ENCODE measurements around the gene HRH3. TPM values are rescaled to one million over a fixed set of nuclear protein-coding genes. Genes with fewer than 3 reads are reported as not detected.

The HRH3 gene
- total RNA-seq, 1 experiment from 2014 or later = not detected

DNA sequence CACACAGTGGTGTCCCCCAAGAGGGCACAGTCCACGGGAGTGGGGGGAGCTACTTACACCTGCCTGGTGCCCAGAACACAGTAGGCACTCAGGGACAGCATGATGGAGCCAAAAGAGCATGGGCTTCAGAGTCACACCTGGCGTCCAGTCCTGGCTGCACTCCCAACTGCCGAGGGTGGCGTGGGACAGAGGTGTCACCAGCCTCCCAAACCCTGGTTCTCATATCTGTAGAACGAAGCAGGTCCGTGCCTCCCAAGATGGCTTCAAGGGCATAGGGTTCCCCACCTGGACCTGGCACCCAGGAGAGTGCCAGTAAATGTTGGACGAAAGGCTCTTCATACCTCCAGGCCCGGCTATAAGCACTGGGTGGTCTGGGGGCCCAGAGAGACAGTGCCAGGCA, 8.9 kb downstream of the HRH3 start:
- H3K4me1 ChIP-seq (replicated peaks) = no peaks in the 10 kb centered on the region

DNA sequence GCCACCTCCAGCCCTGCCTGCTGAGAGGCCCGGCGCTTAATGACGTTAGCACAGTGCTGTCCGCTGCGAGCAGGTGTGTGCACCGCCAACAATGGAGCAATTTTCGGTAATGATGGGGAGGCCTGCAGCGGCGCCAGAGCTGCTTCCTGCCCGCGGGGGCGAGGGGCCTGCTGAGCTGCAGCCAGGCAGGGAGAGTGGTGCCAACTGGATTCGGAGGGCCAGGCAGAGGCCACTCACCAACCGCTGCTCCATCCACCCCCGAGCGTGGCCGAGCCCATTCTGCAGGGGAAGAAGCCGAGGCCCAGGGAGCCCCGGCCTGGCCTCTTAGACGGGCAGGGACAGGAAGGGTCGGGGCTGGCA, 9.6 kb downstream of the HRH3 start:
- H3K4me3 ChIP-seq = no peak overlapping the region
- peaks cover 47% of the 10 kb centered on the region for H3K27me3 ChIP-seq (replicated peaks)
- no peak overlapping the region for H3K27ac ChIP-seq
- H3K4me1 ChIP-seq (replicated peaks) = no peaks in the 10 kb centered on the region
- no peaks in the 10 kb centered on the region; the same call in 1 of the 2 replicates for H3K36me3 ChIP-seq
- H3K9me3 ChIP-seq (replicated peaks) = no peaks in the 10 kb centered on the region
- no peak for DNase-seq (ENCODE audit: low read depth in 1 of 2, low spot score in 2 of 2)

More for the DNA sequence above, 8.9 kb downstream of the HRH3 start:
- DNase-seq (ENCODE audit: low read depth in 1 of 2, low spot score in 2 of 2) = no peak
- Histone ChIP-seq H3K27ac (no peak overlapping the region), H3K27me3 (replicated peaks) (peaks cover 53% of the 10 kb centered on the region), H3K4me3 (no peak overlapping the region), H3K36me3 (no peaks in the 10 kb centered on the region; the same call in 1 of the 2 replicates), H3K9me3 (replicated peaks) (no peaks in the 10 kb centered on the region)

DNA sequence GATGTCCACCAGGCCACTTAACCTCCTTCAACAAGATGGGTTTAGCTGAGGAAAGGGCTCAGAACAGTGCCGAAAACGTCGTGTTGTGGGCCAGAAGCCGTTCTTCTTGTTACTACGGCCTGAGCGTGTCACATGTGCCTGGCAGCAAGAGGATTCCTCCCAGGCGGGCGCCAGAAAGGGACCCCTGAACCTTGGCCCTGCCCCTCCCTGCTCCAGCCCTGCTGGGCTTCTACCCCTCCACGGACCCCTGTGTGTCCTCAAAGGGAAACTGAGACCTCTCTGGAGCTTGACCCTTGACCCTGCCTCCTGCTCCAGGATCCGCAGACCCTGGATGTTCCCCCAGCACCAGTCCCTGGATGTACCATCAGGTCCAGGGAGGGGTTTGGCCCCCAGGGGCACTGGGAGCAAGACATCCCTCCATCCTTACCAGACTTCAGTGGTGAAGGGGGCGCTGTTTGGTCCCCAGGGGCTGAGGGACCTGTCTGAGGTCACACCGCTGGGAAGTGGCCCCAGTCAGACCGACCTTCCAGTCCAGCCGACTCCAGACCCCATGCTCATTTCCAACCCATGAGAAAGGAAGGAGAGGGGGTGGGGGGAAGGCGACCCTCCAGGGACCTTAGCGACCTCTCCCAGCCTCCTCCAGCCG, 10.1 kb downstream of the HRH3 start:
- no peak for DNase-seq (ENCODE audit: low read depth in 1 of 2, low spot score in 2 of 2)
- Histone ChIP-seq H3K4me1 (replicated peaks) (no peaks in the 10 kb centered on the region), H3K4me3 (no peak overlapping the region), H3K36me3 (no peaks in the 10 kb centered on the region; the same call in 1 of the 2 replicates), H3K27me3 (replicated peaks) (peaks cover 42% of the 10 kb centered on the region), H3K9me3 (replicated peaks) (no peaks in the 10 kb centered on the region), H3K27ac (no peak overlapping the region)

DNA sequence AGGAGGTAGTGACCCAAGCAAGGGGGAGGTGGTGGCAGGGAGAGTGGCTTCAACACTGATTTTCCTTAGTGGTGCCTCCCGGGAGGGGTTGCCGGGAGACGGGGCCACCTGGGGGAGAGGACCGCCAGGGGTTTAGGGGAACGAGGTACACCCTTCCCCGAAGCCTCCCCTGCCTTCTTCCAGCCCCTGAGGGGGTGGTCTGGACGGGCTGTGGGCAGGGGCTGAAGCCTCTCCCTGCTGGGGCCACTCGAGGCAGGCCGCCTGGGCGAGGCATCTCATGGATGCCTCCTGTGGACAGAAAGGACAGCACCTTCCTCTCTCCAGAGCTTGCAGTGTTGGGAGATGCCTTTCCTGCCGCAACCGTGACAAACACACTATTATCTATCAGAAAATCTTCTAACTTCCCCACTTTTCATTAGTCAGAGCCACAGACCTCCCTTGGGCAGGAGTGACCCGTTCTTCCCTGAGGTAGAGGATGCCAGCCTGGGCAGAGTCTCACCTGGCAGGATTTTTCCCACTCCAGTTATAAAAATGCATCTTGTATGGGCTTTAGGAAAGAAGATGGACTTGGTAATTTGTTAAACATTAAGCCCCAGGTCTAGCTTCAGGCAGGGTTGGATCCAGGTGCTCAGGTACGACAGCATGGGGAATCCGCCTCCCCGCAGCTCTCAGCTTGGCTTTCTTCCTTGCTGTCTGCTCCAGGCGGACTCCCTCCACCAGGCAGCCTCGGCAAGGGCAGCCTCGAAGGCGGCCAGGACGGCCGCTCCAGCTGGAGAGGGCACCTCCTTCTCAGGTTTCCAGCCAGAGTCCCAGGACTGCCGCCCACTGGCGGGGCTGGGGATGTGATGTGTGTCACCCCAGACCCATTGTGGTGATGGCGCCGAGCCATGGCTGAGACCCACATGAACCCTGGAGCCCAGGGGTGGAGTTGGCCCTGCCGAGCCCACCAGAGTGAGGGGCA, 11.0 kb downstream of the HRH3 start:
- Histone ChIP-seq H3K27ac (no peak overlapping the region), H3K9me3 (replicated peaks) (no peaks in the 10 kb centered on the region), H3K36me3 (no peaks in the 10 kb centered on the region; the same call in 1 of the 2 replicates), H3K27me3 (replicated peaks) (peaks cover 37% of the 10 kb centered on the region), H3K4me3 (no peak overlapping the region), H3K4me1 (replicated peaks) (no peaks in the 10 kb centered on the region)
- no peak for DNase-seq (ENCODE audit: low read depth in 1 of 2, low spot score in 2 of 2)

DNA sequence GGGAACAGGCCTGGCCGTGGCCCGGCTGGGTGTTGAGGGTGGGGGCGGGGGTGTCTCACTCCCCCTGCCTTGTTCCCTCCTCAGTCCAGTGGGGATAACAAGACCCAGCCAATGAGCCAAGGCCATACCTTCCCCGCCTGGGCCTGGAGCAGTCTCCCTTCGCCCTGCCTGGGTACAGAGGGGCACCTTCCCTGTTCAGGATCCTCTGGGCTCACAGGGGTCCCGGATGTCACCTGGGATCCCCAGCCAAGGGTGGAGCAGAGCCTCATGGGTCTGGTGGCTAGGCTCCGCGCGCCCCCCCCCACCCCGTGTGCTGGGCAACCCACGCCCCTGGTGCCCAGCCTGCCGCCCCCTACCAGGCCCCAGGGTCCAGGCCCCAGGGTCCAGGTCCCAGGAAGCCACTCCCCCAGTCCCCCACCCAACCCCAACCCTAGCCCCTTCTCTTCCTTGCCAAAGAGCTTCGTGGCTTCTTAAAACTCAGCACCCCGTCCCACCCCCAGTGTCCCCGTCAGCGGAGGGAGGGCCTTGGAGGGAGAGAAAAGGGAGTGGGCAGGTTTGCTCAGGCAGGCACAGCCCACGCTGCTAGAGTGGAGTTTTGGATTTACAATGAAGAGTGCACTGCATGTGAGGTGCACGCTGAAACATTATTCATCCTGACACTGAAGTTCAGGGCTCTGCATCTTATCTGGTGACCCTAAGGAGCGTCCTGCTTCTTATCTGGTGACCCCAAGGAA, 11.8 kb downstream of the HRH3 start:
- Histone ChIP-seq H3K4me3 (no peak overlapping the region), H3K9me3 (replicated peaks) (no peaks in the 10 kb centered on the region), H3K4me1 (replicated peaks) (no peaks in the 10 kb centered on the region), H3K27ac (no peak overlapping the region), H3K36me3 (peaks cover 3% of the 10 kb centered on the region), H3K27me3 (replicated peaks) (peaks cover 33% of the 10 kb centered on the region)
- no peak for DNase-seq (ENCODE audit: low read depth in 1 of 2, low spot score in 2 of 2)

DNA sequence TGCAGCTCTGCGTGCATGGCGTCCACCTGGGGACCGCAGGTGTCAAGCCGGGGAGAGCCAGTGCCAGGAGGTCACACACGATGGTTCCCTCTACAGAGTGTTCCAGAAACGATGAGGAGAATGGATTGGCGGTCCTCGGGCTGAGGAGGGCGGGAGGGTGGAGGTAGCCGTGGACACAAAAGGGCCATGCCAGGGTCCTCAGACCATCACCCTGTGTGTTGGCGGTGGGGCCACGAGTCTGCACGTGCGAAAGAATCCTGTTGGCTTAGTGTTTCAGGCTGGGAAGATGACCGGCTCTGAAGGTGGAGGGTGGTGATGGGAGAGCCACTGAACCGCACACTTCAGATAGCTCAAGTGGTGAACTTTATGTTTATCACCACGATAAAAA, 13.7 kb downstream of the HRH3 start:
- H3K27ac ChIP-seq = no peak overlapping the region
- no peak for DNase-seq (ENCODE audit: low read depth in 1 of 2, low spot score in 2 of 2)
- peaks cover 23% of the 10 kb centered on the region for H3K27me3 ChIP-seq (replicated peaks)
- H3K4me3 ChIP-seq = no peak overlapping the region
- peaks cover 19% of the 10 kb centered on the region for H3K36me3 ChIP-seq
- no peaks in the 10 kb centered on the region for H3K4me1 ChIP-seq (replicated peaks)
- no peaks in the 10 kb centered on the region for H3K9me3 ChIP-seq (replicated peaks)

DNA sequence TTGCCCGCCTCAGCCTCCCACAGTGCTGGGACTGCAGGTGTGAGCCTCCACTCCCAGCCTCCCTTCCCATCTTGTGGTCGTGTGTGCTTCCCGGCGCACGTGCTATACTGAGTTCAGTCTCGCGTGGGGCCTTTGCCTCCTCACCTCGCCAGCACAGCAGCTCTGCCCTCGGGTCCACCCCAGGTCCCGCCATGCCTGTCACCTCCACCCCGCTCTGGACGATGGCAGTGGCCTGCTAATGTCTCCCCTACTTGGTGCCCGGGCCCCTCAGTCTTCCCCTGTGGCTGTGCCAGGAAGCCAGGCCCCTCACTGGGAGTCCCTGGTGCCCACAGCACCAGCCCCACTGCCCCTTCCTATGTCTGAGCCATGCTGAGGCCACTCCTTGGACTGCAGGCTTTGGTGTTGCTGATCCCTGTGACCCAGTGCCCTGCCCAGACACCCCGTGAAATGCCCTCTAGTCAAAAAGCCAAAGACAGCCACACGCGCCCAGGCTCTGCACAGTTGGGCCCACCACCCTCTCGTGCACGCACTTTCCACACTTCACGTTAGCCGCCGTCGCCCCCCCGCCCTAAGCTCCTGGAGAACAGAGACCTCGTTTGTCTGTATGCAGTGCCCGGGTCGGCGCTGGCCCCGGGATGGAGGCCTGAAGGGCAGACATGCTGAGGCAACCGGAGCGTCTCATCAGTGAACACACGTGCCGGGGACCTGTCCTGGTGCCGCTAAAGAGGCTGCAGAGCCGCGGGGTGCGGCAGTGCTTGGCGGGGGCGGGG, 14.3 kb downstream of the HRH3 start:
- no peak overlapping the region for H3K27ac ChIP-seq
- H3K9me3 ChIP-seq (replicated peaks) = no peaks in the 10 kb centered on the region
- peaks cover 18% of the 10 kb centered on the region for H3K27me3 ChIP-seq (replicated peaks)
- H3K36me3 ChIP-seq = peaks cover 25% of the 10 kb centered on the region
- H3K4me1 ChIP-seq (replicated peaks) = no peaks in the 10 kb centered on the region
- no peak overlapping the region for H3K4me3 ChIP-seq
- no peak for DNase-seq (ENCODE audit: low read depth in 1 of 2, low spot score in 2 of 2)

DNA sequence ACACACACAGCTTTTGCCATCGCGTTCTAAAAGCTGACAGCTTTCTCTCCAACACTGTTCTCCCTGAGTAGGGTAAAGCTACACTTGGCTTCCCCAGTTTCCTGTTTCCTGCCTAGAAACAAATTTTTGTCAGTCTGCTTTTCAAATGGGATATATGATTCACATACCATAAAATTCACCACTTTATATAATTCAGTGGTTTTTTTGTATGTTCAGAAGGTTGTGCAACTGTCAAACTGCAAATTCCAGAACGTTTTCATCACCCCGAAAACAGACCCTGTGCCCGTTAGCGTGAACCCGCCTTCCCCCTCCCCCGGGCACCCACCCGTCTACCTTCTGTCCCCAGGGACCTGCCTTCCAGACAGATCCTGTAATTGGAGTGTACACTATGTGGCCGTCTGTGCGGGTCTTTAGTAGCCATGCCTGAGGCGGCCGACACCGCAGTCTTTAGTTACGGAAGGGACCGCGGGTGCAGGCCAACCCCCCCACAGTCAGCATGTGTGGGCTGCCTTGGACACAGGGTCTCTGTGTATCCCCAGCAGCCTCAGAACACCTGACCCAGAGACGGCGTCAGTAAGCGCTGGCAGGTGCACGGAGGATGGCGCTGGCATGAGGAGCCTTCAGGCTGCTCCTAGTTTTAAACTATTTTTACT, 16.6 kb downstream of the HRH3 start:
- no peak for DNase-seq (ENCODE audit: low read depth in 1 of 2, low spot score in 2 of 2)
- Histone ChIP-seq H3K4me1 (replicated peaks) (no peaks in the 10 kb centered on the region), H3K4me3 (no peak overlapping the region), H3K36me3 (peaks cover 45% of the 10 kb centered on the region), H3K27ac (no peak overlapping the region), H3K9me3 (replicated peaks) (no peaks in the 10 kb centered on the region), H3K27me3 (replicated peaks) (no peaks in the 10 kb centered on the region)

DNA sequence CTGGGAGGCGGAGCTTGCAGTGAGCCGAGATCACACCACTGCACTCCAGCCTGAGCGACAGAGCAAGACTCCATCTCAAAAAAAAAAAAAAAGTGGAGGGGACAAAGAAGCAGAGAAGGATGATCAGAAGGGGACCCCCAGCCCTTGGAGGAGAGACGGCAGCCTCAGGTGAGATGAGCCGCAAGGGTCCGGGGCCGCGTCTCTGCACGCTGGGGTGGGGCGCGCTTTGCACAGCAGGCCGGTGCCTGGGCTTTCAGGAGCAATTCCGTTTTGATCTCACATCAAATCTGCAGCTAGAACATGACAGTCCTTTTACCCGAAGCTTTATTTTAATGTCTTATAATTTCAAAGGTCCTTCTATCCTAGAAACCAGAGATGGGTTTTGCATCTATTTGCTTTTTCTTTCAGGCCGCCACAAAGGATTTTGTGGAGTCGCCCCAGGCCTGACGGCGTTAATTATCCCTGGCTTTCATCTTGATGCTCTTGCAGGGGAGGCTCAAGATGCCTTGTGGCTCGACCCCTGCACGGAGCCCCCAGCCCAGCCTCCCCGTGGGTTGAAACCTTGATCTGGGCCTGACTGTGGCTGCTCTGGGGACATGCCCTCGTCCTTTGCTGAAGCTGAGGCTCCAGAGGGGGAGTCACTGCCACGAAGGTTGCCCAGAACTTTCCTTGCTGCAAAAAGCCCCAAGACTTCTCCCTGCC, 17.3 kb downstream of the HRH3 start:
- H3K36me3 ChIP-seq = peaks cover 52% of the 10 kb centered on the region
- no peaks in the 10 kb centered on the region for H3K9me3 ChIP-seq (replicated peaks)
- no peaks in the 10 kb centered on the region for H3K4me1 ChIP-seq (replicated peaks)
- no peak overlapping the region for H3K4me3 ChIP-seq
- no peak overlapping the region for H3K27ac ChIP-seq
- no peak for DNase-seq (ENCODE audit: low read depth in 1 of 2, low spot score in 2 of 2)
- no peaks in the 10 kb centered on the region for H3K27me3 ChIP-seq (replicated peaks)

DNA sequence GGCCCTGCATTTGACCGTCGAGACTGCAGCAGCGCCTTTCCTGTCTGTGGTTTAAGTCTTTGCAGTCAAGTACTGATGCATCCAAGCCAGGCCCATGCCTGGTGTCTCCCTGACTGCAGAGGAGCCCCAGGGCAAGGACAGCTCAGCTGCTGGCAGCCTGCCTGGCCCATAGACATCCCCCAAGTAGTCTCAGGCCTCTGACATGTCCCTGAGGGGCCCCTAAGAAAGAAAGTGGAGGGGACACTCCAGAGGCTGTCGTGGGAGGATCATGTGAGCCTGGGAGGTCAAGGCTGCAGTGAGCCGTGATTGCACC, 18.0 kb downstream of the HRH3 start:
- H3K27me3 ChIP-seq (replicated peaks) = no peaks in the 10 kb centered on the region
- H3K4me1 ChIP-seq (replicated peaks) = no peaks in the 10 kb centered on the region
- no peak overlapping the region for H3K4me3 ChIP-seq
- H3K36me3 ChIP-seq = peaks cover 55% of the 10 kb centered on the region
- no peak overlapping the region for H3K27ac ChIP-seq
- no peak for DNase-seq (ENCODE audit: low read depth in 1 of 2, low spot score in 2 of 2)
- H3K9me3 ChIP-seq (replicated peaks) = no peaks in the 10 kb centered on the region

DNA sequence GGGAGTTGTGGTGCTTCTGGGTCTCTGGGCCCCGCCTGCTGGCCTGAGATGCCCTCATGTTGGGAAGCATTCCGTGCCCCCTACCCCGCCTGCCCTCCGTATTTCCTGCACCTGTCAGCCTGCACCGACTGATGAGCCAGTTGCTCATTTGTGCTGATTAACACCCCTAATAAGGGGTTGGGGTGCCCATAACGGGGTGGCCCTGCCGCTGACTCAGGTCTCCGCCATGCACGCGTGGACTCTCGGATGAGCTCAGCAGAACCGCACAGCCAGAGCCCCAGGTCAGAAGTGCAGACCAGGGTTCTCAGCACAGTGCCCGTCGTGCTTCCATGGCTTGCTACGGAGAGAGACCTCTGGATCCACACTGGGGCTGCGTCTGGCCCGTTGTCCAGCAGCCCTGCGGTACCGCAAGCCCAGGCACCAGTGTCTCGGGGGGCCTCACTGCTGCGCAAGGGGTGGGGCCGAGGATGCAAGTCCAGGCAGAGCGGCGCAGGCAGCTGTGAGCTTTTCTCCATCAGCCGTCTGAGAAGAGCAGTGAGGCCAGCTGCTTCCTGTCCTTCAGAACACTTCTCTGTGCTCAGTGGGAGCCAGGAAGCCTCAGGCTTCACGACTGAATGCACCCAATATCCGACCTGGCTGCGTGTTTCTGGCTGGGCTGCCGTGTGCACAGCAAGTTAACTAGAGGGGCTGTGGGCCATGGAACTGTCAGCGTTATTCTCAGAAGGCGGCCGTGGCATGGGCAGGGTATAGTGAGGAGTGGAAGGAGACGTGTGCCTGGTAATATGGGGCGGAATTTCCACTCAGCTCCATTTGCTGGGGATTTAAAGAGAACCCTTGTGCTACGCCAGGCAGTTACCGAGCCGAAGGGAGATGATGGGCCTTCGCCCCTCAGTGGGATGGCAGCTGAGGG, 18.6 kb downstream of the HRH3 start:
- no peak for DNase-seq (ENCODE audit: low read depth in 1 of 2, low spot score in 2 of 2)
- no peaks in the 10 kb centered on the region for H3K9me3 ChIP-seq (replicated peaks)
- no peaks in the 10 kb centered on the region for H3K4me1 ChIP-seq (replicated peaks)
- H3K27me3 ChIP-seq (replicated peaks) = no peaks in the 10 kb centered on the region
- no peak overlapping the region for H3K27ac ChIP-seq
- no peak overlapping the region for H3K4me3 ChIP-seq
- peaks cover 57% of the 10 kb centered on the region for H3K36me3 ChIP-seq

All from SJSA1 (cell line).